HepG2 (cell line): Measurements from ENCODE around the gene TGFA. TPM values are rescaled to one million over a fixed set of nuclear protein-coding genes. Genes with fewer than 3 reads are reported as not detected.

ENCODE experiments used
- ATAC-seq: fragments of 200-7000 bp; cut with Tn5 transposase; 3 replicates; pipeline ENCODE4 v1.9.1; 2020; ENCODE audit warnings: mild to moderate bottlenecking, moderate library complexity
- BruUV-seq: library from RNA; stranded (reverse); fragments of 400-500 nt; replicated peaks from 2 replicates; lab custom pipeline; 2021; lab: Mats Ljungman, UMichigan
- CTCF ChIA-PET: fragments of 300-600 bp; formaldehyde crosslinking; extraction: SDS; loops from one replicate; lab custom pipeline; 2021; ENCODE audit warnings: low total read pairs, inconsistent platforms, low intra/inter-chr PET ratio; lab: Yijun Ruan, JAX
- POLR2A ChIA-PET: fragments of 350-600 bp; sonication (Branson Sonifier 250); formaldehyde crosslinking; loops from one replicate; lab custom pipeline; 2020; ENCODE audit warnings: antibody characterized with exemption, inconsistent platforms; lab: Yijun Ruan, JAX
- DNase-seq: peaks from one replicate; pipeline ENCODE4 v3.0.0-alpha.2; 2015; ENCODE audit warnings: low spot score
- FAIRE-seq: peaks from 3 replicates; lab custom pipeline; 2011; peaks lifted over from hg19 to GRCh38; lab: Jason Lieb, UNC
- H2AFZ ChIP-seq: one replicate; pipeline ENCODE4 v1.6.1; 2011; ENCODE audit warnings: low read length, inconsistent platforms
- H3K27ac ChIP-seq: fragments of 300-600 bp; 3 replicates; pipeline ENCODE4 v1.8.0; 2011; ENCODE audit warnings: mixed run types, mild to moderate bottlenecking, mixed read lengths, low read length, inconsistent platforms; ENCODE audit not compliant: insufficient read depth; ENCODE audit errors: extremely low read length
- H3K27me3 ChIP-seq, 2 experiments: fragments of 200-600 bp in 1 of 2; 2 replicates in 1 of 2; 3 replicates in 1 of 2; pipeline versions ENCODE4 v1.6.0 to v1.8.0; 2011; ENCODE audit warnings: low read length in 2 of 2, mild to moderate bottlenecking in 2 of 2, moderate library complexity in 2 of 2, inconsistent platforms in 1 of 2; ENCODE audit not compliant: insufficient read depth in 2 of 2, control insufficient read depth in 1 of 2
- H3K36me3 ChIP-seq, 2 experiments: fragments of 200-600 bp in 1 of 2; replicated peaks in 1 of 2; 2 replicates in 1 of 2; 3 replicates in 1 of 2; pipeline versions ENCODE4 v1.5.1 to v1.8.0; 2011; ENCODE audit warnings: low read length in 2 of 2, inconsistent platforms in 1 of 2; ENCODE audit not compliant: insufficient read depth in 2 of 2, control insufficient read depth in 1 of 2
- H3K4me1 ChIP-seq: 2 replicates; pipeline ENCODE4 v1.5.1; 2012; ENCODE audit warnings: low read length, inconsistent platforms; ENCODE audit not compliant: insufficient read depth
- H3K4me2 ChIP-seq: 2 replicates; pipeline ENCODE4 v1.6.0; 2011; ENCODE audit warnings: low read depth, low read length, inconsistent platforms
- H3K4me3 ChIP-seq, 3 experiments: fragments of 200-600 bp in 1 of 3; sonication (generic), shearing (Covaris generic) in 1 of 3; replicated peaks in 1 of 3; 2 replicates each; pipeline ENCODE4 v1.5.1; 2011 to 2016; ENCODE audit warnings: low read length in 3 of 3, inconsistent platforms in 2 of 3, low read depth in 2 of 3, mild to moderate bottlenecking in 2 of 3, control low read depth in 1 of 3, mixed read lengths in 1 of 3; ENCODE audit not compliant: insufficient read depth in 1 of 3
- H3K79me2 ChIP-seq: one replicate; pipeline ENCODE4 v1.6.1; 2011; ENCODE audit warnings: low read length, inconsistent platforms; ENCODE audit not compliant: insufficient read depth
- H3K9ac ChIP-seq: 2 replicates; pipeline ENCODE4 v1.6.0; 2011; ENCODE audit warnings: mild to moderate bottlenecking, low read depth, low read length, inconsistent platforms; ENCODE audit not compliant: insufficient read depth
- H3K9me3 ChIP-seq: 2 replicates; pipeline ENCODE4 v1.5.1; 2012; ENCODE audit warnings: mild to moderate bottlenecking, low read length
- H4K20me1 ChIP-seq: 2 replicates; pipeline ENCODE4 v1.6.0; 2011; ENCODE audit warnings: inconsistent platforms, mild to moderate bottlenecking, low read length, moderate library complexity; ENCODE audit not compliant: insufficient read depth
- ETV5 ChIP-seq: IDR thresholded peaks from 2 replicates; pipeline ENCODE4 v1.6.1; 2018; ENCODE audit warnings: missing biosample characterization, missing genetic modification reagents, inconsistent platforms, borderline replicate concordance
- FOXP4 ChIP-seq: sonication (generic); formaldehyde crosslinking; IDR thresholded peaks from 2 replicates; pipeline ENCODE4 v1.4.0; 2020; ENCODE audit warnings: missing genetic modification reagents
- GMEB1 ChIP-seq: sonication (generic); formaldehyde crosslinking; IDR thresholded peaks from 2 replicates; pipeline ENCODE4 v1.5.1; 2020; ENCODE audit warnings: missing genetic modification reagents, mild to moderate bottlenecking, borderline replicate concordance
- HOXA5 ChIP-seq: sonication (generic); formaldehyde crosslinking; IDR thresholded peaks from 2 replicates; pipeline ENCODE4 v1.4.0; 2020; ENCODE audit warnings: missing genetic modification reagents
- NFYB ChIP-seq: sonication (generic); formaldehyde crosslinking; IDR thresholded peaks from 2 replicates; pipeline ENCODE4 v1.4.0; 2020; ENCODE audit warnings: missing genetic modification reagents
- PAWR ChIP-seq: sonication (generic); formaldehyde crosslinking; IDR thresholded peaks from 2 replicates; pipeline ENCODE4 v1.4.0; 2020; ENCODE audit warnings: missing genetic modification reagents, mild to moderate bottlenecking, borderline replicate concordance
- RARA ChIP-seq: IDR thresholded peaks from 2 replicates; pipeline ENCODE4 v1.6.1; 2016; ENCODE audit warnings: missing genetic modification reagents, missing compliant biosample characterization
- RFX1 ChIP-seq: fragments of 450-650 bp; IDR thresholded peaks from 2 replicates; pipeline ENCODE4 v1.6.1; 2017
- SIN3B ChIP-seq: fragments of 150-350 bp; IDR thresholded peaks from 2 replicates; pipeline ENCODE4 v1.6.1; 2014; ENCODE audit warnings: low read length
- SMAD3 ChIP-seq: sonication (generic); formaldehyde crosslinking; IDR thresholded peaks from 2 replicates; pipeline ENCODE4 v1.4.0; 2020; ENCODE audit warnings: missing genetic modification reagents
- TAF15 ChIP-seq: fragments of 200-400 bp; formaldehyde crosslinking; IDR thresholded peaks from one replicate; pipeline ENCODE4 v1.6.1; 2018; ENCODE audit warnings: mild to moderate bottlenecking, low read depth, low read length; ENCODE audit not compliant: poor library complexity, severe bottlenecking
- TBX3 ChIP-seq: fragments of 450-650 bp; IDR thresholded peaks from 2 replicates; pipeline ENCODE4 v1.6.1; 2017; ENCODE audit warnings: antibody characterized with exemption, mild to moderate bottlenecking, inconsistent platforms, borderline replicate concordance
- ZNF317 ChIP-seq: sonication (generic); formaldehyde crosslinking; IDR thresholded peaks from 2 replicates; pipeline ENCODE4 v1.5.0; 2020; ENCODE audit warnings: mild to moderate bottlenecking, missing genetic modification reagents
- ZNF788 ChIP-seq: sonication (generic); formaldehyde crosslinking; IDR thresholded peaks from 2 replicates; pipeline ENCODE4 v1.5.0; 2020; ENCODE audit warnings: mild to moderate bottlenecking, missing genetic modification reagents, borderline replicate concordance
- ZNF816 ChIP-seq: sonication (generic); formaldehyde crosslinking; IDR thresholded peaks from 2 replicates; pipeline ENCODE4 v1.8.0; 2022; ENCODE audit warnings: missing genetic modification reagents, mild to moderate bottlenecking, borderline replicate concordance
- ZNF883 ChIP-seq: sonication (generic); formaldehyde crosslinking; IDR thresholded peaks from 2 replicates; pipeline ENCODE4 v1.5.1; 2020; ENCODE audit warnings: mild to moderate bottlenecking, missing genetic modification reagents; ENCODE audit errors: not compliant biosample characterization
- ZSCAN22 ChIP-seq: sonication (generic); formaldehyde crosslinking; IDR thresholded peaks from 2 replicates; pipeline ENCODE4 v1.4.0; 2020; ENCODE audit warnings: mild to moderate bottlenecking, missing genetic modification reagents
- ZSCAN31 ChIP-seq: sonication (generic); formaldehyde crosslinking; IDR thresholded peaks from 2 replicates; pipeline ENCODE4 v1.5.0; 2020; ENCODE audit warnings: low read depth, mild to moderate bottlenecking, missing genetic modification reagents
- WGBS: methylation state at CpG from one replicate; pipeline ENCODE4 v1.1.6; 2017; ENCODE audit warnings: low lambda C conversion rate; 5-methylcytosine and 5-hydroxymethylcytosine counted together
- in situ Hi-C: cut with HindIII; loops from 2 replicates; pipeline ENCODE4 v1.10.0; 2017; ENCODE audit warnings: low pct_unique_long_range_greater_than_20kb; ENCODE audit not compliant: extremely low pct_ligation_motif_present
- intact Hi-C: fragments of 100-400 bp; cut with micrococcal nuclease; formaldehyde crosslinking; loops from one replicate; pipeline ENCODE4 v1.10.0; 2022; ENCODE audit not compliant: unreplicated experiment
- polyA plus RNA-seq, 8 experiments: library from polyadenylated mRNA; depleted of rRNA in 3 of 8; stranded (reverse) in 7 of 8; unstranded in 1 of 8; fragments of >200 nt; fragmentation: Illumina TruSeq in 4 of 8; extraction: Trizol in 4 of 8; gene quantifications; 2 replicates each; pipeline versions ENCODE4 v1.2.1 to v1.2.3, GENCODE V29; 2011 to 2016; ENCODE audit warnings: low read depth in 4 of 8, missing spikeins in 1 of 8, mixed read lengths in 1 of 8; ENCODE audit not compliant: insufficient read depth in 1 of 8
- total RNA-seq, 5 experiments: library from RNA; depleted of rRNA; stranded (reverse); fragments of >200 nt; fragmentation: Illumina TruSeq; extraction: Trizol; gene quantifications; 2 replicates each; pipeline ENCODE4 v1.2.3, GENCODE V29; 2016; ENCODE audit warnings: low read depth in 1 of 5
- TF ChIP-seq, protein P1 (sequence below): IDR thresholded peaks from 2 replicates; pipeline ENCODE4 v1.6.1; 2016; ENCODE audit warnings: missing genetic modification reagents, missing compliant biosample characterization

The TGFA gene
- total and polyA plus RNA-seq, 2 of the 13 experiments (the other 11 are each of a cell fraction or from before 2014, with no cell fraction given), result 7.8 to 15.3 TPM

GRCh38 chr2:70503896-70504295 is 49.7 kb downstream of the TGFA start (continued):
- TF ChIP-seq FOXP4, result peak; percentile 82
- no peak for TF ChIP-seq PAWR (CRISPR knock-in tag)
- no peak for TF ChIP-seq RFX1
- no peak for TF ChIP-seq ZNF816 (CRISPR knock-in tag)
- peak; percentile 44; the same call in 1 of the 2 replicates for TF ChIP-seq ZNF317 (CRISPR knock-in tag)
- no peak for TF ChIP-seq SIN3B

DNA sequence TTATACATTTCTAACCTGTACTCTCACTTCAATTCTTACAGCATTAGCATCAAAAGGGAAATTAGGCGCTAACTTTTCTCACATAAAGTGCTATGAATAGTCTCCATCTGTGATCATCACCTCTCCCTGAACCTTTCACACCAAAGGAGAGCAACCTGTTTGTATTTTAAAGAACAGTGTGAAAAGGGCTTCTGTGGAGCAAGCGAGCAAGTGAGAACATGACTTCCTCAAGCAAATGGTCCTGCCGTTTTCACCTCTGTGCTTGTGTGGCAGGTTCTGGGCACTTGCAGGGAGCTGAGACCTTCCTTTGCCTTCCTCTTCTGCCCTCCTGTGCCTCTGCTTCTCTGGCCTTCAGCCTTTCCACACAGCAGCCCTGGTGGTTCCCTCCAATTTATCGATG is 51.9 kb downstream of the TGFA start:
- BruUV-seq, result no TSS peak
- FAIRE-seq, result no peak
- Histone ChIP-seq H4K20me1 (no peaks in the 10 kb centered on the region), H3K4me2 (no peak overlapping the region), H3K27ac (no peak overlapping the region), H3K9me3 (no peaks in the 10 kb centered on the region), H3K9ac (no peak overlapping the region), H2AFZ (no peak overlapping the region), H3K4me1 (peaks cover 38% of the 10 kb centered on the region), H3K4me3 (no peak overlapping the region), H3K79me2 (no peaks in the 10 kb centered on the region), H3K36me3 (no peaks in the 10 kb centered on the region), H3K27me3 (no peaks in the 10 kb centered on the region)
- in situ Hi-C loops (no loop called here), intact Hi-C loops (no loop called here)
- WGBS, result 82% methylated on average over 4 of the region's 4 CpGs
- ATAC-seq, result no peak
- CTCF ChIA-PET, result no interaction called here
- POLR2A ChIA-PET, result no interaction called here
- no peak for DNase-seq
- TF ChIP-seq RARA (CRISPR knock-in tag), result no peak
- no peak for TF ChIP-seq ETV5 (CRISPR knock-in tag)
- no peak for TF ChIP-seq TAF15
- TF ChIP-seq ZNF788, result no peak
- TF ChIP-seq, protein P1, sequence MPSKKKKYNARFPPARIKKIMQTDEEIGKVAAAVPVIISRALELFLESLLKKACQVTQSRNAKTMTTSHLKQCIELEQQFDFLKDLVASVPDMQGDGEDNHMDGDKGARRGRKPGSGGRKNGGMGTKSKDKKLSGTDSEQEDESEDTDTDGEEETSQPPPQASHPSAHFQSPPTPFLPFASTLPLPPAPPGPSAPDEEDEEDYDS, result no peak
- TF ChIP-seq SMAD3 (CRISPR knock-in tag), result no peak
- no peak for TF ChIP-seq ZSCAN22 (CRISPR knock-in tag)
- TF ChIP-seq ZNF883, result no peak
- TF ChIP-seq GMEB1 (CRISPR knock-in tag), result no peak
- no peak for TF ChIP-seq NFYB (CRISPR knock-in tag)
- no peak for TF ChIP-seq ZSCAN31 (CRISPR knock-in tag)
- no peak for TF ChIP-seq TBX3
- no peak for TF ChIP-seq HOXA5 (CRISPR knock-in tag)
